ENCODE measurements around the gene UVSSA. TPM values are rescaled to one million over a fixed set of nuclear protein-coding genes. Genes with fewer than 3 reads are reported as not detected.

UVSSA gene
- total RNA-seq, 1 donor from 2014 or later: 35.2 TPM

- intact Hi-C loops (cut with micrococcal nuclease): no loop called here
- no peaks in the 10 kb centered on the region for H3K4me1 Mint-ChIP-seq
- H3K4me3 Mint-ChIP-seq: no peak overlapping the region
- H3K27me3 Mint-ChIP-seq: no peaks in the 10 kb centered on the region
- H3K36me3 Mint-ChIP-seq (ENCODE audit: low read depth): peaks cover 20% of the 10 kb centered on the region
- TF ChIP-seq CTCF (IDR thresholded peaks at IDR 0.05): no peak
- H3K9me3 Mint-ChIP-seq: no peaks in the 10 kb centered on the region
- POLR2A ChIA-PET: no interaction called here
- DNase-seq (no peak), ATAC-seq (ENCODE audit: low read depth) (no peak)
- no peak overlapping the region for H3K27ac Mint-ChIP-seq
- CTCF ChIA-PET: no interaction called here
These were observed 20.4 kb downstream of the UVSSA start for GRCh38 chr4:1367230-1367935.

DNA sequence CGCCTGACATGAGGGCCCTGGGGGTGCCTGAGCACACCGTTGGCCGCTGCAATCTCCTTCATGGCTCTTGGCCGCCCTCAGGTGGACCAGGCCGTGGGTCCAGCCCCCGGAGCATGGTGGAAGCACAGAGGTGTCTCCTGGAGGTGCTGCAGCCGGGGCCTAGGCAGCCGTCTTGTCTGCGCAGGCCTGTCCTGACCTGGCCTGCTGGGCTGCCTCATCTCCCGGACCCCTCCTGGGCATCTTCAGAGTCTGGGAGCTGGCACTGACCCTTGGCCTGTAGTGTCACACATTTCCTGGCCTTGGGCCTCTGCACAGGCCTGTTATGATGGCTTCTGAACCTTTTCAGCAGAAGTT, 20.9 kb downstream of the UVSSA start:
- Mint-ChIP-seq H3K27me3 (no peaks in the 10 kb centered on the region), H3K4me3 (no peak overlapping the region), H3K9me3 (no peaks in the 10 kb centered on the region), H3K4me1 (no peaks in the 10 kb centered on the region), H3K27ac (no peak overlapping the region), H3K36me3 (ENCODE audit: low read depth) (peaks cover 26% of the 10 kb centered on the region)
- intact Hi-C loops (cut with micrococcal nuclease): no loop called here
- no peak for ATAC-seq (ENCODE audit: low read depth)
- POLR2A ChIA-PET: no interaction called here
- no peak for TF ChIP-seq CTCF (IDR thresholded peaks at IDR 0.05)
- CTCF ChIA-PET: no interaction called here
- no peak for DNase-seq

DNA sequence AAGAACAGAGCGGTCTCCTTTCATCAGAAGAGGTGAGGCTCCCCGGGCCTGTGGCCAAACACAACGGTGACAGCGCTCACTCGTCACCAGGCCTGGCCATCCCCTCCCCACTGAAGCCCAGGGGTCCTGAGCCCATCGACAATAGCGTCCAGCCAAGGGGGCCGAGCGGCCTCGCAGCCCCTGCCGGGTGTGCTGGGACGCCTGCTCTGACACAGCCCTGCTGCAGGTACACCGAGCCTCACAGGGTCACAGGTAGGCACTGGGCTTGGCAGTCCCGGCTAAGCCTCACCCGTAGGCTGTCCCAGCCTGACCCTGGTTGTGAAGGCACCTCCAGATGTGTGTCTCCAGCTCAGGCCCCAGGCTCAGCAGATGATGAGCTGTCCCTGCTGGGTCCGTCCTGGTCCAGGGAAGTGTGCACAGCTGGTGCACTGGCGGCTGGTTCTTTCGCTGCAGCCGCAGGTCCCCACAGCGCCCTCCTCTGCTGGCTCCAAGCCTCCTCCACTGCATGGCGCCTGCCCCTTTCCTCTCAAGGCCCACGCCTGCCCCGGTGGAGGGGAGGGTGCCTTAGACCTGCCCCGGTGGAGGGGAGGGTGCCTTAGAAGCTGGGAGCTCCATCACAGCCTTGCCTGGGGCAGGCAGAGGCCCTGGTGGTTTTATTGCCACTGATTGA, 21.5 kb downstream of the UVSSA start:
- POLR2A ChIA-PET: no interaction called here
- no peak for DNase-seq

DNA sequence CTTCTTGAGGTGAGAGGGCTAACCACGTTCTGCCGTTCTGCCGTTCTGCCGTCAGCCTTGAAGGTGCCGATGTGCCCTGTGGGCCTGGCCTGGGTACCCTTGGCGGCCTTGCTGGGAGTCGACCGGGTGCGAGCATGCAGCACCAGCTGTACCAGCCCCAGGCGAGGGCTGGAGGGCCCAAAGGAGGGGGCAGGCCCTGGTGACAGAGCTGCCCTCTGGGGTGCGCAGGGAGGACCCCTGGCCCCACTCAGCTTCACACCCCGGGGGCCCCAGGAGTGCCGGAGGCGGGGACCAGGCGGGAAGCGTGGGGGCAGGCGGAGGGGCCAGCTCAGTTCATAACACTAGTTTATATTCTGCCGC, 22.1 kb downstream of the UVSSA start:
- H3K36me3 Mint-ChIP-seq (ENCODE audit: low read depth): peaks cover 37% of the 10 kb centered on the region
- H3K27me3 Mint-ChIP-seq: no peaks in the 10 kb centered on the region
- DNase-seq (no peak), ATAC-seq (ENCODE audit: low read depth) (no peak)
- no peaks in the 10 kb centered on the region for H3K4me1 Mint-ChIP-seq
- no peak overlapping the region for H3K27ac Mint-ChIP-seq
- no peak overlapping the region for H3K4me3 Mint-ChIP-seq
- POLR2A ChIA-PET: no interaction called here
- TF ChIP-seq CTCF (IDR thresholded peaks at IDR 0.05): no peak
- intact Hi-C loops (cut with micrococcal nuclease): no loop called here
- CTCF ChIA-PET: no interaction called here
- no peaks in the 10 kb centered on the region for H3K9me3 Mint-ChIP-seq

More for the DNA sequence above, 21.5 kb downstream of the UVSSA start:
- Mint-ChIP-seq H3K27ac (no peak overlapping the region), H3K9me3 (no peaks in the 10 kb centered on the region), H3K4me1 (no peaks in the 10 kb centered on the region), H3K36me3 (ENCODE audit: low read depth) (peaks cover 32% of the 10 kb centered on the region), H3K4me3 (no peak overlapping the region), H3K27me3 (no peaks in the 10 kb centered on the region)
- no peak for TF ChIP-seq CTCF (IDR thresholded peaks at IDR 0.05)
- no peak for ATAC-seq (ENCODE audit: low read depth)
- intact Hi-C loops (cut with micrococcal nuclease): no loop called here
- CTCF ChIA-PET: no interaction called here

DNA sequence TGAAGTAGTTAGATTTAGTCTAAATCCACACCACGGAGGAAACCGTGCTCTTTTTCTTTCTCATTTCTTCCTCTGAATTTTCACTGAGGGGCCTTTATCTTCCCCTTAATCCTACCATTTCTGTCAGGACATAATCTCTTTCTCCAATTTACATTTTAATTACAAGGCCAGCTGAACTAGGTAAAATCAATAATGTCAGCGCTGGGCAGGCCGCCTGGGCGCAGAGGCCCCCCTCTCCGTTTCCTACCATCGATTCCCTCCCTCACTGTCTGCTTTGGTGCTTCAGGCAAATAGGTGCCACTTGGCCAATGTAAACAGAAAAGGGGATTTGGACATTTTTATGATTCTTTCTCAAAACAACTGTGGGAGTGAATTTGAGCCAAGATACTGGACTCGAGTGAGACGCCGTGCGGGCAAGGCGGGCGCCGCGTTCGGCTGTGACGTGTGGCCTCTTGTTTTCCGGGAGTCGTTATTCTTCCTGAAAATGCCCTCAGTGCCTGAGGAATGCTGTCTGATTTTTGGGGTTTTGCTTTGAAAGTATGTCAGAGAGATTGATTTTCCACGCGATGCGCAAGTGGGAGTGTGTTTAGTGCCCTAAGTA, 22.6 kb downstream of the UVSSA start:
- ChIA-PET CTCF (no interaction called here), POLR2A (no interaction called here)
- Mint-ChIP-seq H3K27ac (no peak overlapping the region), H3K4me3 (no peak overlapping the region), H3K27me3 (no peaks in the 10 kb centered on the region), H3K4me1 (no peaks in the 10 kb centered on the region), H3K9me3 (no peaks in the 10 kb centered on the region), H3K36me3 (ENCODE audit: low read depth) (peaks cover 37% of the 10 kb centered on the region)
- intact Hi-C loops (cut with micrococcal nuclease): no loop called here
- DNase-seq (no peak), ATAC-seq (ENCODE audit: low read depth) (no peak)
- no peak for TF ChIP-seq CTCF (IDR thresholded peaks at IDR 0.05)
